Glutamatergic neuron (in vitro differentiated cells): ENCODE results near the gene PRR22. TPM values are rescaled to one million over a fixed set of nuclear protein-coding genes. Genes with fewer than 3 reads are reported as not detected.

Experiments used
- DNase-seq: peaks from one replicate; pipeline ENCODE4 v3.0.0; 2022
- H3K27ac Mint-ChIP-seq: one replicate; pipeline ENCODE4 v1.8.0; 2020; ENCODE audit warnings: mild to moderate bottlenecking, mixed read lengths, inconsistent platforms; ENCODE audit not compliant: unreplicated experiment
- H3K27me3 Mint-ChIP-seq: one replicate; pipeline ENCODE4 v1.8.0; 2020; ENCODE audit warnings: mild to moderate bottlenecking, moderate library complexity, mixed read lengths, inconsistent platforms; ENCODE audit not compliant: unreplicated experiment
- H3K36me3 Mint-ChIP-seq: one replicate; pipeline ENCODE4 v1.8.0; 2020; ENCODE audit warnings: mild to moderate bottlenecking, mixed read lengths, inconsistent platforms; ENCODE audit not compliant: unreplicated experiment
- H3K4me1 Mint-ChIP-seq: one replicate; pipeline ENCODE4 v1.8.0; 2020; ENCODE audit warnings: mild to moderate bottlenecking, low read depth, mixed read lengths, inconsistent platforms; ENCODE audit not compliant: unreplicated experiment
- H3K4me3 Mint-ChIP-seq: one replicate; pipeline ENCODE4 v1.8.0; 2020; ENCODE audit warnings: mild to moderate bottlenecking, mixed read lengths, inconsistent platforms; ENCODE audit not compliant: unreplicated experiment
- H3K9me3 Mint-ChIP-seq: one replicate; pipeline ENCODE4 v1.8.0; 2020; ENCODE audit warnings: mild to moderate bottlenecking, moderate library complexity, mixed read lengths, inconsistent platforms; ENCODE audit not compliant: unreplicated experiment
- total RNA-seq: library from RNA; stranded (reverse); fragmentation: NEBNext Ultra II Directional; extraction: Animal tissue kit (Norgen Biotek cat#: 25700); gene quantifications from one replicate; pipeline ENCODE4 v1.2.1, GENCODE V29; 2021; ENCODE audit not compliant: unreplicated experiment
- TF ChIP-seq, protein P1 (sequence below): fragments of 200-600 bp; sonication (generic); IDR thresholded peaks from one replicate; pipeline ENCODE4 v1.5.0; 2021; ENCODE audit not compliant: partially characterized antibody, unreplicated experiment

PRR22 gene
- total RNA-seq, 1 donor from 2014 or later, result 3.1 TPM

DNA sequence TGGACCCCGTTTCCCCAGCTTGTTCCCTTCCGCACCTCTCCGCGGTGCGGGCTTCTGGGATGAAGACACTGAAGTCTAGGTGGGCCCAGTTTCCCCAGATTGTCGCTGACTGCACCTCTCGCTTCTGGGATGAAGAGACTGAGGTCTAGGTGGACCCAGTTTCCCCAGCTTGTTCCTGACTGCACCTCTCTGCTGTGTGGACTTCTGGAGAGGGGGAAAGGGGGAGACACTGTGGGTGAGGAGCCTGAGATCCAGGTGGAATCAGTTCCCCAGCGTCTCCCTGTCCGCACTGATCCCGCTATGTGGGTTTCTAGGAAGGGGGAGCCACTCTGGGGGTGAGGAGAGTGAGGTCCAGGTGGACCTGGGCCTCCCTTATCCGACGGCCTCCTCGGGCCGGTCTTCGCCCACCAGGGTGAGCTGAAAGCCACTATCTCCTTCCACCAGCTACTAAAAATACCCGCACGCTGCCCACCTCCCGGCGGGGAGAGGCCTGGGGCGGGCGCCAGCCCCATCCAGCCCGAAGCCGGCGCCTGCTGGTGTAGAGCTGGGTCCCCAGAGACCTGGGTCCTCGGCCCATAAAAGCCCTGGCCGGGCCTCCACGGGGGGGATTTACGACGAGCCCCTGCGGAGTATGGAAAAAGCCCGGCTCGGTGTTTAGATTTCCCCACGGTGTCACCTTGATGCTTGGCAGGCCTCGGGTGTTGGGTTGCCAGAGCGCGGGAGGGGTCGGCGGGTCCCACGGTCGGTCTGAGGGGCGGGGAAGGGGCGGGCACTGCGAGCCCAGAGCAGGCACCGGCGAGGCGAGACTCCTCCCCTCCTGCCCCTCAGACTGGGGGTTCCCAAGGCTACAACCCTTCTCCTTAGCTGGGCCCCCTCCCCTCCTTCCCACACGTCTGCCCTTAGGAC is 44.4 kb upstream of the PRR22 start:
- Mint-ChIP-seq H3K9me3 (peaks cover 8% of the 10 kb centered on the region), H3K4me1 (no peaks in the 10 kb centered on the region), H3K27me3 (peaks cover 10% of the 10 kb centered on the region), H3K36me3 (no peaks in the 10 kb centered on the region), H3K4me3 (peak overlapping the region; percentile 87), H3K27ac (peak overlapping the region; percentile 94)
- TF ChIP-seq, protein P1, sequence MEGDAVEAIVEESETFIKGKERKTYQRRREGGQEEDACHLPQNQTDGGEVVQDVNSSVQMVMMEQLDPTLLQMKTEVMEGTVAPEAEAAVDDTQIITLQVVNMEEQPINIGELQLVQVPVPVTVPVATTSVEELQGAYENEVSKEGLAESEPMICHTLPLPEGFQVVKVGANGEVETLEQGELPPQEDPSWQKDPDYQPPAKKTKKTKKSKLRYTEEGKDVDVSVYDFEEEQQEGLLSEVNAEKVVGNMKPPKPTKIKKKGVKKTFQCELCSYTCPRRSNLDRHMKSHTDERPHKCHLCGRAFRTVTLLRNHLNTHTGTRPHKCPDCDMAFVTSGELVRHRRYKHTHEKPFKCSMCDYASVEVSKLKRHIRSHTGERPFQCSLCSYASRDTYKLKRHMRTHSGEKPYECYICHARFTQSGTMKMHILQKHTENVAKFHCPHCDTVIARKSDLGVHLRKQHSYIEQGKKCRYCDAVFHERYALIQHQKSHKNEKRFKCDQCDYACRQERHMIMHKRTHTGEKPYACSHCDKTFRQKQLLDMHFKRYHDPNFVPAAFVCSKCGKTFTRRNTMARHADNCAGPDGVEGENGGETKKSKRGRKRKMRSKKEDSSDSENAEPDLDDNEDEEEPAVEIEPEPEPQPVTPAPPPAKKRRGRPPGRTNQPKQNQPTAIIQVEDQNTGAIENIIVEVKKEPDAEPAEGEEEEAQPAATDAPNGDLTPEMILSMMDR, result no peak
- peak; percentile 62 for DNase-seq

DNA sequence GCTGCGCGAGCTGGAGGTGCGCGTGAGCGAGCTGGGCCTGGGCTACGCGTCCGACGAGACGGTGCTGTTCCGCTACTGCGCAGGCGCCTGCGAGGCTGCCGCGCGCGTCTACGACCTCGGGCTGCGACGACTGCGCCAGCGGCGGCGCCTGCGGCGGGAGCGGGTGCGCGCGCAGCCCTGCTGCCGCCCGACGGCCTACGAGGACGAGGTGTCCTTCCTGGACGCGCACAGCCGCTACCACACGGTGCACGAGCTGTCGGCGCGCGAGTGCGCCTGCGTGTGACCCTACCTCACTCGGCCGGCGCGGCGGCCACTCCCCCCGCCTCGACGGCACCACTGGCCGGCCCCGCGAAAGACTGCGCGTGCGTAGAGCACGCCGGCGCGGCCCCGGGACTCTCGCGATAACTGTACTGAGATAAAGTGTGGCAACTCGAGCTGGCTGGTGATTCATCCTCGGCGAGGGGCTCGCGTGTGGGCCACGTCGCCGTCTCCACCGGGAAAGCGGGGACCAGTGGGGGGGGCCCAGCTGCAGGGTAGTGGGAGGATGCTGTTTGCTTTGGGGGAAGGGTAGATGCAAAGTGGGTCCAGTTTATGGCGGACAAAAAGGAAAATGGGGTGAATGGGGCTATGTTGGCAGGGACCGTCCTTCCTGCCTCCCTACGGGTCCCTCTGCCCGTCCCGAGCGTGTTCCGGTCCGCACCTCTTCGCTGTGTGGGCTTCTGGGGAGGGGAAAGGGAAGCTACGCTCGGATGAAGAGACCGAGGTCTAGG is 43.5 kb upstream of the PRR22 start:
- peak; percentile 96 for DNase-seq
- Mint-ChIP-seq H3K4me1 (no peaks in the 10 kb centered on the region), H3K27me3 (peaks cover 8% of the 10 kb centered on the region), H3K27ac (peak overlapping the region; percentile 94), H3K9me3 (peaks cover 8% of the 10 kb centered on the region), H3K4me3 (peak overlapping the region; percentile 87), H3K36me3 (no peaks in the 10 kb centered on the region)
- TF ChIP-seq, protein P1, result no peak

DNA sequence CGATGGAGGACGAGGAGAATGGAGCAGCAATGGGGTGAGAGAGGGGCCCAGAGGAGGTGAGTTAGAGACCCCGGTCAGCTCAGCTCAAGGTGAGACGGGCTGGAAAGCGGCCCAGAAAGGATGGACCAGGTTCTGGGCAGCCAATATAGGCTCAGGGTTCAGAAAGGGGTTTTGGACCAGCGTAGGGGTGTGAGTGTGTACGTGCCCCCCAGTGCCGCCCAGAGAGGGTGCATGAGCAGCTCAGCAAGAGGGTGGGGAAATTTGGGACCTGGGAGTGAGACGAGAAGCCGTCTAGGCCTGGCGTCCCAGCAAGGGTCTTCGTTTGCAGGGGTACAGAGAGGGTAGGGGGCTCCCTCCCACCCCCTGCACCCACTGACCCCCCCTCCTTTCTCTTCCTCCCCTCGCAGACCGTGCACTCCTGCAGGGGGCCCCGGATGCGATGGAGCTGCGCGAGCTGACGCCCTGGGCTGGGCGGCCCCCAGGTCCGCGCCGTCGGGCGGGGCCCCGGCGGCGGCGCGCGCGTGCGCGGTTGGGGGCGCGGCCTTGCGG is 42.9 kb upstream of the PRR22 start:
- Mint-ChIP-seq H3K4me3 (peak overlapping the region; percentile 91), H3K27ac (peak overlapping the region; percentile 52), H3K27me3 (peaks cover 8% of the 10 kb centered on the region), H3K9me3 (peaks cover 8% of the 10 kb centered on the region), H3K4me1 (no peaks in the 10 kb centered on the region), H3K36me3 (no peaks in the 10 kb centered on the region)
- DNase-seq, result no peak
- TF ChIP-seq, protein P1, result no peak

DNA sequence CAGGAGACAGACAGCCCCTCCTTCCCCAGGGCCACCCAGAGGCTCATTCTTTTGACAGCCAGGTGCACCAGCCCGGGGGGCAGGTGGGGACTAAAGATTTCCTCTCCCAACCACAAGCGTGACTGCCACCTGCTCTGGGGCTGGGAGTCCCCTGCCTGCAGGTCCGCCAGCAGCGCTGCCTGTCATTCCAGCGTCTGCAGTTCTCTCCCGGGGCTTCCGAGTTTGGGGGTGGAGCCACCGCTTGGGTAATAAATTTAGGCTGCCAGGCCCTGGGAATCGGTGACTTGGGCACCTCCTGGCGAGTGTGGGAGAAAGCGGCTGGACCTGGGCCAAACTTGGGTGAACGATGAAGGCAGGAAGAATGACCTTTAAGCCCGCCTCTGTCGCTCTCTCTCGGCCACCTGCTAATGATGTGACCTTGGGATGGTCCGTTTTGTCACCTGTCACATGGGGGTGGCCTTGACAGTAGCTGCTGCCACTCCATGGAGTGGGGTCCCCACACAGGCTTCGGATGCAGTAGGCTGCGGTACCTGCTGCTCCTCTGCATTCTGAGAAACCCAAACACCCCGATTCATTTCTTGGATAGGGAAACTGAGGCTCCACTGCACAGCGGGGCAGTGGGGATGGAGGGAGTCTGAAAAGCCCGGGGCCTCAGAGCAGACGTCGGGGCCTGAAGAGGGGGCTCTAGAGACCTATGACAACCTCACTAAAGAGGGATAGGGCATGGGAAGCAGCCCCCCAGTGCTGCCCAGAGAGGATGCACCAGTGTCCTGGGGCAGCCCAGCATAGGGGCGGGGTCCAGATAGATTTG is 42.2 kb upstream of the PRR22 start:
- peak overlapping the region; percentile 91 for H3K4me3 Mint-ChIP-seq
- no peaks in the 10 kb centered on the region for H3K4me1 Mint-ChIP-seq
- H3K36me3 Mint-ChIP-seq, result no peaks in the 10 kb centered on the region
- TF ChIP-seq, protein P1, result no peak
- DNase-seq, result peak; percentile 73
- peak overlapping the region; percentile 52 for H3K27ac Mint-ChIP-seq
- peaks cover 8% of the 10 kb centered on the region for H3K9me3 Mint-ChIP-seq
- H3K27me3 Mint-ChIP-seq, result peaks cover 8% of the 10 kb centered on the region
